SJCRH30 (cell line): ENCODE measurements around the gene SLC2A3. TPM values are rescaled to one million over a fixed set of nuclear protein-coding genes. Genes with fewer than 3 reads are reported as not detected.
"Not testable (repeated sequence)": the region's sequence is repeated elsewhere in the genome, so short reads cannot be mapped to it uniquely, and the experiment has no call there.

Experiments
- DNase-seq, 2 experiments: peaks; one replicate each; pipeline ENCODE4 v3.0.0-alpha.2; 2015 to 2020
- H3K27ac ChIP-seq: fragments of 250-450 bp; sonication (Bioruptor Pico); 2 replicates; pipeline ENCODE4 v1.5.1; 2020; ENCODE audit warnings: mild to moderate bottlenecking, moderate library complexity
- H3K27me3 ChIP-seq: fragments of 250-450 bp; sonication (Bioruptor Pico); 2 replicates; pipeline ENCODE4 v1.5.1; 2020; ENCODE audit warnings: mild to moderate bottlenecking, moderate library complexity
- H3K36me3 ChIP-seq: fragments of 250-450 bp; sonication (Bioruptor Pico); 2 replicates; pipeline ENCODE4 v1.5.1; 2020; ENCODE audit warnings: mild to moderate bottlenecking, moderate library complexity
- H3K4me1 ChIP-seq: fragments of 250-450 bp; sonication (Bioruptor Pico); 2 replicates; pipeline ENCODE4 v1.5.1; 2020; ENCODE audit warnings: mild to moderate bottlenecking, moderate library complexity
- H3K4me3 ChIP-seq: fragments of 250-450 bp; sonication (Bioruptor Pico); 2 replicates; pipeline ENCODE4 v1.5.1; 2020; ENCODE audit warnings: mild to moderate bottlenecking, moderate library complexity
- H3K9me3 ChIP-seq: fragments of 250-450 bp; sonication (Bioruptor Pico); replicated peaks from 2 replicates; pipeline ENCODE4 v1.5.1; 2020; ENCODE audit warnings: mild to moderate bottlenecking, moderate library complexity
- total RNA-seq: library from RNA; depleted of rRNA; stranded (reverse); fragments of >200 nt; shearing (Covaris generic); gene quantifications from 2 replicates; pipeline ENCODE4 v1.2.3, GENCODE V29; 2014

SLC2A3 gene
- total RNA-seq, 1 experiment from 2014 or later = 2.6 TPM

GRCh38 chr12:7934091-7934888, 1.7 kb downstream of the SLC2A3 start:
- H3K4me3 ChIP-seq = no peak overlapping the region
- H3K36me3 ChIP-seq = no peaks in the 10 kb centered on the region
- DNase-seq = no peak
- H3K27me3 ChIP-seq = no peaks in the 10 kb centered on the region
- no peak overlapping the region for H3K27ac ChIP-seq
- no peaks in the 10 kb centered on the region for H3K9me3 ChIP-seq
- H3K4me1 ChIP-seq = no peaks in the 10 kb centered on the region

- no peak overlapping the region for H3K27ac ChIP-seq
- peak; percentile 69 to 86 for DNase-seq
- H3K27me3 ChIP-seq = no peaks in the 10 kb centered on the region
- H3K4me3 ChIP-seq = no peak overlapping the region
- H3K9me3 ChIP-seq = no peaks in the 10 kb centered on the region
- H3K36me3 ChIP-seq = no peaks in the 10 kb centered on the region
- no peaks in the 10 kb centered on the region for H3K4me1 ChIP-seq
Measured at GRCh38 chr12:7933255-7933726, 2.7 kb downstream of the SLC2A3 start.

DNA sequence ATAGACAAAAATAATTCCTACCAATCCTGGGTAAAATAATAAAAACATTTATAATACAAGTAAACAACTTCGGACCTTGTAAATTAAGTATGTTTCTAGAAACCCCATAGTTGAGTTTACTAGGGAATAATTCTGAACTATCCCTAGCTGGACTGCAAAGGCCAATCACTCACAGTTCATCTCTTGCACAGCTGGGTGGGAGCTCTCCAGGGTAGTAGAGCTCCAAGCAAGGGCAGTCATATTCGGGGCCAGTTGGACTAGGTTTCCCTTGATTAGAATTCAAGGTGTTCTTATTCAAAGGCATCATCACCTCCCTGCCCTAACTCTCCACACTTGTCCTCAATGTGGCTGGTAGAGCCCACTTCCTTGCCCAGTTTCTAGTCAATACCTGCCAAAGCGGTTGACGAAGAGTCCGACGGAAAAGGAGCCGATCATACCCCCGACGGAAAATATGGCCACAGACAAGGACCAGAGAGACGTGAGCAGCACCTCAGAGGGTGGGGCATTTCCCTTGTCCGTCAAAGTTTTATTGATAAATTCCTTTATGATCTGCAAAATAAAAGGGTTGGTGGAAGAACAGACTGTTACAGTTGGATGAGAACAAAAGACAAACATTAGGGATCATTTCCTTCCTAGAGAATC, 3.3 kb downstream of the SLC2A3 start:
- not testable (repeated sequence) for H3K9me3 ChIP-seq, H3K27ac ChIP-seq, H3K27me3 ChIP-seq, DNase-seq, H3K4me1 ChIP-seq, H3K4me3 ChIP-seq, H3K36me3 ChIP-seq

- Histone ChIP-seq H3K27ac (no peak overlapping the region), H3K36me3 (no peaks in the 10 kb centered on the region), H3K4me1 (no peaks in the 10 kb centered on the region), H3K27me3 (no peaks in the 10 kb centered on the region), H3K4me3 (no peak overlapping the region), H3K9me3 (no peaks in the 10 kb centered on the region)
- DNase-seq = no peak
Measured at GRCh38 chr12:7929083-7929792, 6.7 kb downstream of the SLC2A3 start.

DNA sequence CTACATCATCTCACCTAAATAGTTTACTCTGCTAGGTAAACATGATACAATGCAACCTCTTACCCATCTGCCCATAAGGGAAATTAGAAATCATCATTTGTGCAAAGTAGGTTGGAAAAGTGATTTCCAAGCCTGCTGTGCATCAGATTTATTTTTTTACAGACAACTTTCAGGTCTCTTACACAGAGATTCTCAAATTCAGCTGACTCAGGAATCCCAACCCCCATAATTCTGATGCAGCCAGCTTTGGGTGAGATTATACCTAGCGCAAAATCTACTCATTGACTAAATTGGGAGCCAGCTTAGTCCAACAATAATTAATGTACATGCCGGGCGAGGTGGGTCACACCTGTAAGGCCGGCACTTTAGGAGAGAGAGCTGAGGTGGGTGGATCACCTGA, 8.5 kb downstream of the SLC2A3 start:
- no peak overlapping the region for H3K27ac ChIP-seq
- DNase-seq = no peak
- H3K4me3 ChIP-seq = no peak overlapping the region
- H3K36me3 ChIP-seq = no peaks in the 10 kb centered on the region
- no peaks in the 10 kb centered on the region for H3K27me3 ChIP-seq
- H3K9me3 ChIP-seq = no peaks in the 10 kb centered on the region
- H3K4me1 ChIP-seq = no peaks in the 10 kb centered on the region

DNA sequence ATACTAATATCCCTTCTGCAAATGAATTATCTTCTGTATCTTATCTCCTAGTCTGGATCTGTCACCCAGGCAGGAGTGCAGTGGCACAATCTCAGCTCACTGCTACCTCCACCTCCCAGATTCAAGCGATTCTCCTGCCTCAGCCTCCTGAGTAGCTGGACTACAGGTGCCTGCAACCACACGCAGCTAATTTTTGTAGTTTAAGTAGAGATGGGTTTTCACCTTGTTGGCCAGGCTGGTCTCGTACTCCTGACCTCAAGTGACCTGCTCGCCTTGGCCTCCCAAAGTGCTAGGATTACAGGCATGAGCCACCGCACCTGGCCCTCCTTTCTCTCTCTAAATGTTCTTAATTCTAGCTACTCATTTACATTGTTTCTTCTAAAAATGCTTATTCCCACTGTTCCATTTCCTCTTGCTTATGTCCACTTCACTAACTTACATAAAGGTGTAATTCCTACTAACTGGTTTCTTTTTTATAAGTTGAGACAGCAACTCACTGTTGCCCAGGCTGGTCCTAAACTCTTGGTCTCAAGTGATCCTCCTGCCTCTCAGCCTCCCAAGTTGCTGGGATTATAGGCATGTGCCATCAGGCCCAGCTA, 9.8 kb downstream of the SLC2A3 start:
- not testable (repeated sequence) for H3K9me3 ChIP-seq, H3K4me1 ChIP-seq, H3K4me3 ChIP-seq, DNase-seq, H3K27me3 ChIP-seq, H3K36me3 ChIP-seq, H3K27ac ChIP-seq

DNA sequence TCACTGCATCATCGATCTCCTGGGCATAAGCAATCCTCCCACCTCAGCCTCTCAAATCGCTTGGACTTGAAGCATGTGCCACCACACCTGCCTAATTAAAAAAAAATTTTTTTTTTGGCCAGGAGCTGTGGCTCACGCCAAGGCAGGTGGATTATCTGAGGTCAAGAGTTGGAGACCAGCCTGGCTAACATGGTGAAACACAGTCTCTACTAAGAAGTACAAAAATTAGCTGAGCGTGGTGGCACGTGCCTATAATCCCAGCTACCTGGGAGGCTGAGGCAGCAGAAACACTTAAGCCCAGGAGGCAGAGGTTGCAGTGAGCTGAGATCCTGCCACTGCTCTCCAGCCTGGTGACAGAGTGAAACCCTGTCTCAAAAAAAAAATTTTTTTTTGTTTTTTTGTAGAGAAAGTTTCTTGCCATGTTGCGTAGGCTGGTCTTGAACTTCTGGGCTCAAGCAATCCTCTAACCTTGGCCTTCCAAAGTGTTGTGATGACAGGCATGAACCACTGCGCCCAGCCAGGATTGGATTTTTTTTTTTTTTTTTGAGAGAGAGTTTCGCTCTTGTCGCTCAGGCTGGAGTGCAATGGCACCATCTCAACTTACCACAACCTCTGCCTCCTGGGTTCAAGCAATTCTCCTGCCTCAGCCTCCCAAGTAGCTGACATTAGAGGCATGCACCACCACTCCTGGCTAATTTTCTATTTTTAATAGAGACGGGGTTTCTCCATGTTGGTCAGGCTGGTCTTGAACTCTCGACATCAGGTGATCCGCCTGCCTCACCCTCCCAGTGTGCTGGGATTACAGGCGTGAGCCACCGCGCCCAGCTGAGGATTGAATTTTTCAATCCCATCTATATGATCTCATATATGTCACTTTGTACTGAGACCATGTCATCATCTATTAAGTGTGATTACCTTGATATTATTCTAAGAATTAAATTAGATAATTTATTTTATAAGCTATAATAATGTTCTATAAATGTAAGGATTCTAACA, 12.4 kb downstream of the SLC2A3 start:
- no peak overlapping the region for H3K27ac ChIP-seq
- H3K9me3 ChIP-seq = no peaks in the 10 kb centered on the region
- no peak for DNase-seq
- H3K4me1 ChIP-seq = no peaks in the 10 kb centered on the region
- H3K4me3 ChIP-seq = no peak overlapping the region
- H3K36me3 ChIP-seq = no peaks in the 10 kb centered on the region
- H3K27me3 ChIP-seq = no peaks in the 10 kb centered on the region

- not testable (repeated sequence) for DNase-seq, H3K9me3 ChIP-seq, H3K4me3 ChIP-seq, H3K27ac ChIP-seq, H3K4me1 ChIP-seq, H3K36me3 ChIP-seq, H3K27me3 ChIP-seq
Measured at GRCh38 chr12:7921181-7921580, 14.8 kb downstream of the SLC2A3 start.

GRCh38 chr12:7918268-7918590, 17.8 kb downstream of the SLC2A3 start:
- H3K4me3 ChIP-seq, H3K4me1 ChIP-seq, H3K9me3 ChIP-seq, H3K27ac ChIP-seq, H3K36me3 ChIP-seq, H3K27me3 ChIP-seq, DNase-seq: not testable (repeated sequence)

DNA sequence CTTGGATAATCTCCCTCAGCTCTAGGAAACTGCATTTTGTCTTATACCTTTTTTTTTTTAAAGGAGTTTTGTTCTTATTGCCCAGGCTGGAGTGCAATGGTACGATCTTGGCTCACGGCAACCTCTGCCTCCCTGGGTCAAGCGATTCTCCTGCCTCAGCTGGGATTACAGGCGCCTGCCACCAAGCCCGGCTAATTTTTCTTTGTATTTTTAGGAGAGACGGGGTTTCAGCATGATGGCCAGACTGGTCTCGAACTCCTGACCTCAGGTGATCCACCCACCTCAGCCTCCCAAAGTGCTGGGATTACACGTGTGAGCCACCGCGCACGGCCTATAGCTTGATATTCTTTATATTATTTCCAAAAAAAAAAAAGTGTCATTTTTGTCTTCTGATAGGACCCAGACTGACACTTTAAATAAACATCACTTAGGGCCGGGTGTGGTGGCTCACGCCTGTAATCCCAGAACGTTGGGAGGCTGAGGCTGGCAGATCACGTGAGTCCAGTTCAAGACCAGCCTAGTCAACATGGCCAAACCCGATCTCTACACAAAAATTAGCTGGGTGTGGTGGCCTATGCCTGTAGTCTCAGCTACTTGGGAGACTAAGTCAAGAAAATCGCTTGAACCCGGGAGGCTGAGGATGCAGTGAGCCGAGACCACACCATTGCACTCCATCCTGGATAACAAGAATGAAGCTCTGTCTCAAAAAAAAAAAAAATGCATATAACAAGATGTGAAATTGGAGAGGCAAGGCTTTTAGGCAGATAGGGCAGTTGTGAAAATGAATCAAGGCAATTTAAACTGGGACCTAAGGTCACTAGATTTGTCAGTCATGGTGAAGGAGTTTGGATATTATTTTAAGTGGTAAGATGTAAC, 18.4 kb downstream of the SLC2A3 start:
- H3K27ac ChIP-seq = no peak overlapping the region
- no peak for DNase-seq
- H3K36me3 ChIP-seq = no peaks in the 10 kb centered on the region
- H3K4me1 ChIP-seq = no peaks in the 10 kb centered on the region
- no peaks in the 10 kb centered on the region for H3K27me3 ChIP-seq
- H3K9me3 ChIP-seq = no peaks in the 10 kb centered on the region
- no peak overlapping the region for H3K4me3 ChIP-seq

DNA sequence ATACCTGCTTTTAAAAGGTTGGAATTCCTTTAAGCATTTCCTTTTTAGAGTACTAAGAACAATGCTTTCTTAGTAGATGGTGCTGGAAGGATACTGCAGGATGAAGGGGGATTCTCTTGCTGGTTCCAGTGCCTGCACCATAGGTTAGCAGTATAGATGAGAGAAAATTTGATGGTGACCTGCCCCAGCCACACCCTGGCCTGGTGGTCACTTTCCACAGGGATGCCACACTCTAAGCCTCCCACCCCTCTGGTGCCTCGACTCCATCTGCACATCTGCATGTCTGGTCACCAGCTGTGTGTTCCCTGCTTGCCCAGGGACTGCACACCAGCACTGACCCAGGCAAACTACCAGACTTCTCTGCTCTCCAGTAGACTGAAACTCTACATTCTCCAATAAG, 19.1 kb downstream of the SLC2A3 start:
- Histone ChIP-seq H3K9me3 (no peaks in the 10 kb centered on the region), H3K27ac (no peak overlapping the region), H3K4me1 (no peaks in the 10 kb centered on the region), H3K36me3 (no peaks in the 10 kb centered on the region), H3K4me3 (no peak overlapping the region), H3K27me3 (no peaks in the 10 kb centered on the region)
- no peak for DNase-seq

GRCh38 chr12:7915661-7916403, 20.2 kb downstream of the SLC2A3 start:
- H3K27ac ChIP-seq = no peak overlapping the region
- no peak overlapping the region for H3K4me3 ChIP-seq
- DNase-seq = no peak
- H3K9me3 ChIP-seq = no peaks in the 10 kb centered on the region
- no peaks in the 10 kb centered on the region for H3K4me1 ChIP-seq
- H3K36me3 ChIP-seq = no peaks in the 10 kb centered on the region
- no peaks in the 10 kb centered on the region for H3K27me3 ChIP-seq

- not testable (repeated sequence) for DNase-seq, H3K36me3 ChIP-seq, H3K9me3 ChIP-seq
Measured at GRCh38 chr12:7910106-7910505, 25.9 kb downstream of the SLC2A3 start.

More at GRCh38 chr12:7910106-7910505, 25.9 kb downstream of the SLC2A3 start:
- not testable (repeated sequence) for H3K4me1 ChIP-seq, H3K4me3 ChIP-seq, H3K27me3 ChIP-seq, H3K27ac ChIP-seq
